ENCODE results near the gene SLC12A8.

Gene SLC12A8

DNA sequence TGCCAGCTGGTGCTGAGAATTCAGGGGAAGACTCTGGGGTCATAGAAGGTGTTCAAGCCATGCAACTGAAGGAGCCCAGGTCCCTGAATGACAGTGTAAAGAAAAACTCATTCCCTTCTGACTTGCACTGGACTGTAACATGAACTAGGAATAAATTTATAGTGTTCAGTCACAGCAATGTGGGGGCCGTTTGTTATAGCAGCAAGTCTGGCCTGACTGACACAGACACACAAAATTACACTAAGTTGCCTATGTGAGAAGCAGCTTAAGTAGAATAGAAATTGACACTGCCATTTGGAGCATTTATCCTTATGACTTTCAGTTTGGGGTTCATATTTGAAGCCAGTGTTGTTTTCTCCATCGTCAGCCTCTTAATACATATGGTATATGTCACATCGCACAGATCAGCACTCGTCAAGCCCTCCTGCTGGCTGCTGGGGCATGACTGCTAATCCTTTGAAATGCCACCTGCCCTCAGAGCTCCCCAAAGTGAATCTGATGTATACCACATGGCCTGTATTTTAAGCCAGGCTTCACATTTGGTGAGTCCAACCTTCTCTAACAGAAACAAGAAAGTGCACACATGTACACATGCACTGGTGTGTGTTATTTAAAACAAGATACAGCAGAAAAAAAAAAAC lies 139.7 kb downstream of the SLC12A8 start:
- H3K27me3 ChIP-seq (ENCODE audit: insufficient read depth, low read length), result no peaks in the 10 kb centered on the region
- no peaks in the 10 kb centered on the region for H3K36me3 ChIP-seq (ENCODE audit: insufficient read depth, low read length)
- H3K4me1 ChIP-seq (ENCODE audit: insufficient read depth, low read length), result no peaks in the 10 kb centered on the region
- no peak overlapping the region for H3K4me3 ChIP-seq (ENCODE audit: low read length)
- H3K9me3 ChIP-seq (ENCODE audit: low read length), result no peaks in the 10 kb centered on the region
- H2AFZ ChIP-seq (ENCODE audit: low read depth, low read length), result no peak overlapping the region

DNA sequence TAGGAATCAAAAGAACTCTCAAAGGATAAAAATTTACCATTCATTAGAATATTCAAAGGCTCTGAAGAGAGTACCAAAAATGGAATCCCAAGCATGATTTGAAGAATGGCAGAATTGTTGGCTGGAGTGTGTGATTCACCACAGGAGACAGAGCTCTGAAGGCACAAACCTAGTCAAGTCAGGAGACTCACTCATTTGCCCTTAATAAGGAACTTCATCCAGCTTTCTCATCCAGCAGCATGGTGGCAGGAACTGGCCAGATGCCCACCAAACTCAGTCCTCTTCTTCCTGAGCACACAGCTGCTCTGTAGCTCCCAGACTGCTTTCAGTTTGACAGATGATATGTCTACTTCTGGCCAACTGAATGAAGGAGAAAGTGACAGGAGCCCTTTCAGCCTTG lies 140.2 kb downstream of the SLC12A8 start:
- Histone ChIP-seq H3K9me3 (ENCODE audit: low read length) (no peaks in the 10 kb centered on the region), H2AFZ (ENCODE audit: low read depth, low read length) (no peak overlapping the region), H3K4me1 (ENCODE audit: insufficient read depth, low read length) (no peaks in the 10 kb centered on the region), H3K36me3 (ENCODE audit: insufficient read depth, low read length) (no peaks in the 10 kb centered on the region), H3K27me3 (ENCODE audit: insufficient read depth, low read length) (no peaks in the 10 kb centered on the region), H3K4me3 (ENCODE audit: low read length) (no peak overlapping the region)

GRCh38 chr3:125069968-125070745 lies 142.4 kb downstream of the SLC12A8 start:
- Histone ChIP-seq H3K27me3 (ENCODE audit: insufficient read depth, low read length) (no peaks in the 10 kb centered on the region), H3K36me3 (ENCODE audit: insufficient read depth, low read length) (no peaks in the 10 kb centered on the region), H3K4me1 (ENCODE audit: insufficient read depth, low read length) (no peaks in the 10 kb centered on the region), H2AFZ (ENCODE audit: low read depth, low read length) (no peak overlapping the region), H3K4me3 (ENCODE audit: low read length) (no peak overlapping the region), H3K9me3 (ENCODE audit: low read length) (no peaks in the 10 kb centered on the region)

GRCh38 chr3:125069452-125069851 lies 143.1 kb downstream of the SLC12A8 start:
- Histone ChIP-seq H3K27me3 (ENCODE audit: insufficient read depth, low read length) (no peaks in the 10 kb centered on the region), H3K36me3 (ENCODE audit: insufficient read depth, low read length) (no peaks in the 10 kb centered on the region), H2AFZ (ENCODE audit: low read depth, low read length) (no peak overlapping the region), H3K9me3 (ENCODE audit: low read length) (no peaks in the 10 kb centered on the region), H3K4me3 (ENCODE audit: low read length) (no peak overlapping the region), H3K4me1 (ENCODE audit: insufficient read depth, low read length) (no peaks in the 10 kb centered on the region)

- H2AFZ ChIP-seq (ENCODE audit: low read depth, low read length), result no peak overlapping the region
- no peak overlapping the region for H3K4me3 ChIP-seq (ENCODE audit: low read length)
- H3K9me3 ChIP-seq (ENCODE audit: low read length), result no peaks in the 10 kb centered on the region
- H3K36me3 ChIP-seq (ENCODE audit: insufficient read depth, low read length), result no peaks in the 10 kb centered on the region
- no peaks in the 10 kb centered on the region for H3K27me3 ChIP-seq (ENCODE audit: insufficient read depth, low read length)
- H3K4me1 ChIP-seq (ENCODE audit: insufficient read depth, low read length), result peaks cover 2% of the 10 kb centered on the region
Observed at GRCh38 chr3:125068265-125068664, 144.3 kb downstream of the SLC12A8 start.

DNA sequence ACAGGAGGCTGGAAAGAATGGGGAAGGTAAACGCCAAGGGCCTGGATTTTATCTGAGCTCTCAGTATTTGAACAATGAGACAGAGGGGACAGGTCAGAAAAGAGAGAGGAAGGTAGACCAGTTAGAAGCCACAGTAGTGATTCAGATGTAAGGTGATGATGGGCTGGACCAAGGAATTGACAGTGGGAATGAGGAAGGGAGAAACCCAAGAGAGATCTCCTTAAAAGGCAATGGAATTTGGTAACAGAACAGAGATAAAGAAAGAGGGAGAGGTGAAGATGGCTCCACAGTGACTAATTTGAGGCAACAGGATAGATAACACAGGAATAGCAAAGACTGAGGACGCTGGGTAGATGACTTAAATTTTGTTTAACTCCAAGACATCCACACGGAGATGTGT lies 145.3 kb downstream of the SLC12A8 start:
- H3K4me1 ChIP-seq (ENCODE audit: insufficient read depth, low read length), result peaks cover 7% of the 10 kb centered on the region
- no peaks in the 10 kb centered on the region for H3K9me3 ChIP-seq (ENCODE audit: low read length)
- no peaks in the 10 kb centered on the region for H3K27me3 ChIP-seq (ENCODE audit: insufficient read depth, low read length)
- no peak overlapping the region for H3K4me3 ChIP-seq (ENCODE audit: low read length)
- H2AFZ ChIP-seq (ENCODE audit: low read depth, low read length), result no peak overlapping the region
- no peaks in the 10 kb centered on the region for H3K36me3 ChIP-seq (ENCODE audit: insufficient read depth, low read length)

GRCh38 chr3:125062904-125063618 lies 149.5 kb downstream of the SLC12A8 start:
- H3K36me3 ChIP-seq (ENCODE audit: insufficient read depth, low read length), result no peaks in the 10 kb centered on the region
- H2AFZ ChIP-seq (ENCODE audit: low read depth, low read length), result no peak overlapping the region
- peaks cover 7% of the 10 kb centered on the region for H3K4me1 ChIP-seq (ENCODE audit: insufficient read depth, low read length)
- H3K4me3 ChIP-seq (ENCODE audit: low read length), result no peak overlapping the region
- H3K27me3 ChIP-seq (ENCODE audit: insufficient read depth, low read length), result no peaks in the 10 kb centered on the region
- peaks cover 2% of the 10 kb centered on the region for H3K9me3 ChIP-seq (ENCODE audit: low read length)

GRCh38 chr3:125061646-125062045 lies 150.9 kb downstream of the SLC12A8 start:
- H3K9me3 ChIP-seq (ENCODE audit: low read length), result peaks cover 2% of the 10 kb centered on the region
- H3K4me1 ChIP-seq (ENCODE audit: insufficient read depth, low read length), result peaks cover 12% of the 10 kb centered on the region
- no peak overlapping the region for H2AFZ ChIP-seq (ENCODE audit: low read depth, low read length)
- H3K27me3 ChIP-seq (ENCODE audit: insufficient read depth, low read length), result no peaks in the 10 kb centered on the region
- no peak overlapping the region for H3K4me3 ChIP-seq (ENCODE audit: low read length)
- H3K36me3 ChIP-seq (ENCODE audit: insufficient read depth, low read length), result no peaks in the 10 kb centered on the region

- peaks cover 16% of the 10 kb centered on the region for H3K4me1 ChIP-seq (ENCODE audit: insufficient read depth, low read length)
- no peak overlapping the region for H3K4me3 ChIP-seq (ENCODE audit: low read length)
- peaks cover 2% of the 10 kb centered on the region for H3K9me3 ChIP-seq (ENCODE audit: low read length)
- no peak overlapping the region for H2AFZ ChIP-seq (ENCODE audit: low read depth, low read length)
- H3K27me3 ChIP-seq (ENCODE audit: insufficient read depth, low read length), result no peaks in the 10 kb centered on the region
- H3K36me3 ChIP-seq (ENCODE audit: insufficient read depth, low read length), result no peaks in the 10 kb centered on the region
Observed at GRCh38 chr3:125061170-125061569, 151.4 kb downstream of the SLC12A8 start.

DNA sequence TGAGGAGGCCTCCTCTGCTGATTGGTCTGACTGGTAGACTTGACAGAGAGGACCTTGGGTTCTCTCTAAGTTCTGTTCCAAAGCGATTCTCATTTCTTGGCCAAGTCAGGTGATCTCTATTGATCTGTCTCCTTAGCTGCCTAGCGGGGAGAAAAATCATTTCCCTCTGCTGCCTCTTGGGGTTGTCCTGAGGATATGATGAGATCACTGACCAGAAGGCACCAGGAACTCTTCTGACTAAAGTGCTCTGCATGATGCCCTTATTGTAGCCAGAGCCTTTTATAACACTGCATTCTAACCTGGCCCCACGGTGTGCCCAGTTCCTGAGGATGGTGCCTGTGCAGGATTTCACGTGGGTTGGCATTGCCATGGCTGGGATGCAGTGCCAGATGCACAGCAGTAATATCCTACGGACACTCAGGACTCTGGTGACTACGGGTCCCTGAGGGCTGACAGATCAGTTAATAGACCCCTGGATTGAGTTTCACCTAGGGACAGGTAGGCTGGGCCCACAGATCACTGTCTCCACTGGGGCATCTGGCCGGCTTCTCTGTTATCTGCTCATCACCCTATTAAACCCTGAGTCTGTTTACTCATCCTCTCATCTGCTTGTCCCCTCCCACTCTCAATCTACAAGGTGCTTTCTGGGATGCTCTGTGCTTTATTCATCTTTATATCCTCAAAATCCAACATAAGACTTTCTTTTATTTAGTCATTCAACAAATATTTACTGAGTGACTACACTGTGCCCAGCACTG lies 152.9 kb downstream of the SLC12A8 start:
- peaks cover 22% of the 10 kb centered on the region for H3K4me1 ChIP-seq (ENCODE audit: insufficient read depth, low read length)
- H3K36me3 ChIP-seq (ENCODE audit: insufficient read depth, low read length), result no peaks in the 10 kb centered on the region
- H3K9me3 ChIP-seq (ENCODE audit: low read length), result peaks cover 2% of the 10 kb centered on the region
- no peaks in the 10 kb centered on the region for H3K27me3 ChIP-seq (ENCODE audit: insufficient read depth, low read length)
- no peak overlapping the region for H2AFZ ChIP-seq (ENCODE audit: low read depth, low read length)
- no peak overlapping the region for H3K4me3 ChIP-seq (ENCODE audit: low read length)

GRCh38 chr3:125058959-125059358 lies 153.6 kb downstream of the SLC12A8 start:
- H3K36me3 ChIP-seq (ENCODE audit: insufficient read depth, low read length), result no peaks in the 10 kb centered on the region
- H3K9me3 ChIP-seq (ENCODE audit: low read length), result peaks cover 2% of the 10 kb centered on the region
- no peak overlapping the region for H3K4me3 ChIP-seq (ENCODE audit: low read length)
- peaks cover 29% of the 10 kb centered on the region for H3K4me1 ChIP-seq (ENCODE audit: insufficient read depth, low read length)
- H2AFZ ChIP-seq (ENCODE audit: low read depth, low read length), result no peak overlapping the region
- H3K27me3 ChIP-seq (ENCODE audit: insufficient read depth, low read length), result no peaks in the 10 kb centered on the region

GRCh38 chr3:125058529-125058928 lies 154.0 kb downstream of the SLC12A8 start:
- H3K36me3 ChIP-seq (ENCODE audit: insufficient read depth, low read length), result no peaks in the 10 kb centered on the region
- H3K9me3 ChIP-seq (ENCODE audit: low read length), result peaks cover 2% of the 10 kb centered on the region
- H2AFZ ChIP-seq (ENCODE audit: low read depth, low read length), result no peak overlapping the region
- H3K4me3 ChIP-seq (ENCODE audit: low read length), result no peak overlapping the region
- peaks cover 33% of the 10 kb centered on the region for H3K4me1 ChIP-seq (ENCODE audit: insufficient read depth, low read length)
- no peaks in the 10 kb centered on the region for H3K27me3 ChIP-seq (ENCODE audit: insufficient read depth, low read length)

All from neuron (in vitro differentiated cells).